HG03045 (cell line): ENCODE measurements around the gene CNTN5.
"Not testable (repeated sequence)": the region's sequence is repeated elsewhere in the genome, so short reads cannot be mapped to it uniquely, and the experiment has no call there.

Experiments used
- ATAC-seq: cut with Tn5 transposase; IDR thresholded peaks from one replicate; pipeline ENCODE4 v1.9.1; 2021; ENCODE audit warnings: mild to moderate bottlenecking, moderate library complexity; ENCODE audit not compliant: unreplicated experiment

Gene CNTN5

DNA sequence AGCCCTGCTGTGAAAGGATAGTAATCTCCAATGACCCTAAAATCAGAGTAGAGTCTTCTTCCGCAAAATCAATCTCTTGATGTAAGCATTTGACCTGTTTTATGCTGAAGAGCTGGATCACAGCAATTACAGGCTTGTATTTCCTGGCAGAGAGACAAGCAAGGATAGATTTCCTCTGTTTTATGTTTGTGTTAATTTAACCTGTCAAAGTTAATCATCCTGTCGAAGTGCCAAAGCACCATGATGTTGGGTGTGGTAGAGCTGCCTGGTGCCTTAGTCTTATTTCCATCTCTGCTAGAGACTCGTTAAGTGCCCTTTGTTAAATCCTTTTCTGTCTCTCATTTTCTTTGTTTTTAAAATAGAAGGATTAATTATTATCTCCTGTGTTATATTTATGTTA, 248.1 kb downstream of the CNTN5 start:
- no peak for ATAC-seq

DNA sequence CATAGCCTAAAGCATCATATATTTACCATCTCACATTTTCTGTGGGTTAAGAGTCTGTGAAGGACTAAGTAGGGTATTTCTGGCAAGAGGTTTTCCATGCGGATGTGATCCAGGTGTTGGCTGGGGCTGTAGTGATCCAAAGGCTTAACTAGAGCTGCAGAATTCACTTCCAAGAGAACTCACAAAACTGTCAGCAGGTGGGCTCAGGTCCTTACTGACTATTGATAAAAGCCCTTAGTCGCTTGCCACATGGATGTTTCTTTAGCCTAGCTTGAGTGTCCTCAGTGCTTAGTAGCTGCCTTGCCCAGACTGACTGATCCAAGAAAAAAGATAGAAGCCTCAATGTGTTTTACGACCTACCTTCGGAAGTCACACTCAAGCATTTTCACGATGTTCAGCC, 250.8 kb downstream of the CNTN5 start:
- no peak for ATAC-seq

DNA sequence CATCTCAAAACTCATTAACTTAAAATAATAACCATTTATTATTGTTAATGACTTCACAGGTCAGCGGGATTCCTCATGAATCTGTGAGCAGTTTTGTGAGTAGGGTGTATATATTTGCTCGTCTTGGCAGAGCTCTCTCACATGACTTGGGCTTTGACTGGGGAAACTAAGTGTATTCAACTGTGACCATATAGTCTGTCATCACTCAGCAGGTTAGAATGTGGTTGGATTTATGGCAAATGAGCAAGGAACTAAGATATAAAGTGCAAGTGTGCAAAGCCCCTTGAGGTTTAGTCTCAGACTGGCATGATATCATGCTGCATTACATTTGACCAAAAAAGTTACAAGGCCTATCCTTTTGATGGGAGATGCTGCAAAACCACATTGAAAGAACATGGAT, 254.8 kb downstream of the CNTN5 start:
- no peak for ATAC-seq

DNA sequence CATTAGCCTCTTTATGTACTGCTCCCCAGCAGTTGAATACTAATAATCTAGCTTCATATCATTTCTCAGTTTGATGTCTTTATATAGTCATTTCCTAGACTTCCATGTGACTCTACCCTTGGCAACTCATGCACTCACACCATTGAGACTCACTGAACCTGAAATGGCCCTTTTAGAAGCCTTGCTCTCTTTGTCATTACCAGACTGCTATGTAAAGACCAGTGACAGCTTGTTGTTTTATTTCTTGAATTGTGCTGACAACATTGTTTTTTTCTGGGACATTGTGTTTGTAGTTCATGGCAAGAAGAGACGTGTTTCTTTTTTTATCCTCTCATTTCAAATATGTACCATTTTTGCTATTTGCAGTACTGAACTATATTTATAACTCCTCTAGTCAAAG, 256.5 kb downstream of the CNTN5 start:
- ATAC-seq, result no peak

- no peak for ATAC-seq
Measured at GRCh38 chr11:99279266-99279665, 258.5 kb downstream of the CNTN5 start.

DNA sequence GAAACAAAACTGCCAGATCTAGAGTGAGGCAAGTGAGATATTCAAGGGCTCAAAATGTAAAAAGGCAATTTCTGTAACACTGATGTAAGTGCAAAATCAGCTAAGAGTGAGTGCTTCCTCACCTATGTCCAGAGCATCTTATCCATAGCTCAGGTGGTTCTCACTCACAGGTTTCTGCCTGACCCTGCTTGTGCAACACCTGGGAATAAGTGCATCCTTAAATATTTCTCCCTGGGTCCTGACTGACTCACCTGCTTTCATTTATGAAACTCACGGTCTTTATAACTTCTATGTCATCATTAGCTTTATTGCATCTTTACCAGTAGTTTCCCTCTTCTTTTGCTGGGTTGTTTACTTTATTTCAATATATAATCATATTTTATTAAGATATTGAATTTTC, 260.6 kb downstream of the CNTN5 start:
- no peak for ATAC-seq

- ATAC-seq, result not testable (repeated sequence)
Measured at GRCh38 chr11:99297925-99298324, 277.2 kb downstream of the CNTN5 start.

DNA sequence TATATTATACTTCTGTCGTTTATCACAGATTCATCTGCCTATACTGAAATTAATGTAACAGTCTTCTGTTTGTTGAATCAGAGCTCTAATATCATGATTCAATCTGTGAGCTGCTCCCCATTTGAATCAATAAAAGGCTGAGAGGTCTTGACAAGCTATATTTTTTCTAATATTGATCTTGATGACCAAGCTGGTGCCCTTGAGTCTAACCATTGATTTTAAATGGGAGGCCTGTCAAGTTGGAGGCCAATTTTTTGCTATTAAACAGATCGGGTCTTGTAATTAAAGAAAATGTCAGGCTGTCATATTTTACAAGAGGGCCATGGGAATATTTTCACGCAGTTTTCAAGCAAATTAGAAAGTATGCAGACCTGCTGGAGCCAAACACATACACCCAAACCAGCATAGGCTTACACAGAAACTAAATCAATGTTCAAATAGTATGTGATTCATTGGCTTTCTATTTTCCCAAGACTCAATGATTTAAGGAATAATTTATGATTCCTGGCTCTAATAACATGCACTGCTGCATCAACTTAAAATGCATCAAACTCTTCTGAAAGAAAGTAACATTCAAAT, 286.9 kb downstream of the CNTN5 start:
- ATAC-seq, result no peak

DNA sequence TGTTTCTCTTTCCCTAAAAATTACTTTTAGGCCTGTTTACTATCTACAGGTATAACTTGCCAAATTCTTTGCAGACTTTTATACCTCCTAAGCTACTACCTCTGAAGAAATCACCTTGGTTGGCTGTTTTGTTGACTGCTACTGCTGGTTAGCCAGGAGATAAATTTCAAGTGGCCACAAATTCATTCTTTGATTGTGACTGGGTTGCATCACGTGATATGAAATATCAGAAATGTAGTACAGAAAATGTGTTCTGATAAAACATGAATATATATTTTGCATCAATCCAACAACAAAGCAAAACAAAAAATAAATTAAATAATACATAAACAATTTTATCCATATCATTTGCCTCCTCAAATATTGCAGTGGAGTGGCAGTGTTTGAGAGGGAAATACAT, 291.1 kb downstream of the CNTN5 start:
- no peak for ATAC-seq

DNA sequence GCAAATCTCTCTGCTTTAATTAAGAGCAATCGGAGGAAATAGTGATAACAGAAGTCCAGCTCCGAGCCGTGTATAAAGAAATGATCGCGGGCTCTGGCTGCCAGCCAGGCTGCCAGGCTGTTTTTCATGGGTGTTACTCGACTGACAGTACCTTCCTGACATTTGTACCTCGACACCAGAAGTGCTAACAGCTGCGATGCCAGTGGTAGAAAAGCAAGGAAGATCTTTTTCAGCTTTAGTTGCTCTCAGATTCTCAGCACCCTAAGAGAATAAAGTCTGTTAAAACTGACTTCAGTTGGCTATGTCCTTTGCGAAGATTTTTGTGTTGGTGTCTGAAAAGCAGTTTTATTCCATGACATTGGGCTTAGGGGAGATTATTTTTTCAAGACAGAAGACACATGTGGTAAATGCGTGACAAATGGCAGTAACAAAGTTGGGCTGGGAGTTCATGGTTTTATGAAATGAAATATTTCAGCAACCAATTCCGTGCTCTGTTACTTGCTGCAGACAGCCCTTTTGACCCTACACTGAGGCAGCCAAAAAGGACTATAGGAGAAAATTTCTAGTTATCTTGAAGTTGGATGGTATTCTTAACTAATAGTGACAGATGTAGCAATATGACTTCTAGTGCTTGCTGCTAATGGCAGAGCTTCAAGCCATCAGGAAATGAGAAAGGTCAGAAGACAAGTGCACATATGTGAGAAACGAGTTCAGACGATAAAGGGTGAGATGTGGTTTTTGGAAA, 296.2 kb downstream of the CNTN5 start:
- ATAC-seq, result no peak

GRCh38 chr11:99320769-99321290, 300.1 kb downstream of the CNTN5 start:
- ATAC-seq, result no peak

DNA sequence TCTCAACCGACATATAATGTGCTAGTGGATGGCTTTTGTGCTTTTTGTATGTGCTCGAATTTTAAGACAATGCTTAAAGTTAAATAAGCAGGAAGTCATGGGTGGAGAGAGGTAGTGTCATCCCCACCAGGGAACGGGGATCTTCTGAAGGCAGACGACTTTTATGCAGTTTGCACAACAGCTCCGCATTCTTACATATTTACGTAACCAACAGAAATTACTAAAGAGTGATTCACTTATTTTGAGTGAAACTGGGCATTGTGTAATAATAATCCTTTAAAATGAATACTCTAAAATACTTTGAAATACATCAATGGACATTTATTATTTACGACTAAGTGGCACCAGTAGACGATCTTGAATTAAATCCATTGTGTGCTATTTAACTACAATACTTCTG, 305.1 kb downstream of the CNTN5 start:
- no peak for ATAC-seq

GRCh38 chr11:99327066-99327465, 306.3 kb downstream of the CNTN5 start:
- ATAC-seq, result no peak

DNA sequence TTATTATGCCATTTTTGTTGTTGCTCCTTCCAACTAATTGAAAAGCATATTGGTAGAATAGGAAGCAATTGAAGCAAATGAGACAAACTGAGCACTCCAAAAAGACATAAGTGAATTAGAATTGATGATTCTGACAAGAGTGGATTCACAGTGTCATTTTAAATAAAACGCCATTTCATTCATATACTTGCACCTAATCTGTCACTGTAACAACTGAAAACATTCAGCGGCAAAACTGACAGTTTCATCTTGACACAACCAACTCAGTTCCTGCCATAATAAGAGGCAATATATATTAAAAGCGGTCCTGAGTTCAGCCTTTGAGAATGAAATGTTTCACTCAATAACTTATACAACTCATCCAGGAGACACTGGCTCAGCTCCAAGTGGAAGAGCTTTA, 306.8 kb downstream of the CNTN5 start:
- ATAC-seq, result no peak

DNA sequence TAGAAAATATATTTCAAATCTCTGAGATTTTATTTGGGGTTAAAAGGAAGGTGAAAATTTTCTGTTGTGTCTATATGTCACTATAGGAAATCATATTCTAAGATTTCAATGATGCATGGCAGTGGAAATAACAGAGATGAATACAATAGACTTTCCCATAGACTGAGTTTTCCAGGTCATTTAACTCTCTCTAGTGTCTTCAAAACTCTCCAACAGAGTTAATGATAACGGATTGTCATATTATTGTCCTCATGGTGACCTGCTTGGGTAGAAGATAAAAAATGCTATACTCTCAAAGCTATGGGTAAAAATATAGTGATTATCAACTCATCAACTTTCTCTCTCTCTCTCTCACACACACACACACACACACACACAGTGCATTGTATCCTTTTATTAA, 312.9 kb downstream of the CNTN5 start:
- no peak for ATAC-seq

DNA sequence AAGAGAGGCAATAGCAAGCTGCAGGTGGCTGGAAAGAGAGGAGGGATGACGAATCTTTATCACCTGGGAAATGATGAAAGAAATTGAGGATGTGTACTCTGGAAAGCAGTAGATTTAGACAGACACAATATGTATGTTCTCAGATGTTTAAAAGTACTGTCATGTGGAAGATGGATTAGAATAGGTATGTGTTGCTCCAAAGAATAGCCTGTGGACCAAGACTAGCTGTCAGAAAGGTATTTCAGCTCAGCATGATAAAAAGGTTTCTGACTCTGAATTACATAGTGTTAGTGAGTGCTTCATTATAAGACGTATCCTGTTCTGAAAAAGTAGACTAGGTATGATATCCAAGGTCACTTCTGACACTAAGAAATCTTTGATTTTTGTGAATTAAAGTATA, 322.4 kb downstream of the CNTN5 start:
- no peak for ATAC-seq

- no peak for ATAC-seq
Measured at GRCh38 chr11:99349151-99349673, 328.5 kb downstream of the CNTN5 start.

DNA sequence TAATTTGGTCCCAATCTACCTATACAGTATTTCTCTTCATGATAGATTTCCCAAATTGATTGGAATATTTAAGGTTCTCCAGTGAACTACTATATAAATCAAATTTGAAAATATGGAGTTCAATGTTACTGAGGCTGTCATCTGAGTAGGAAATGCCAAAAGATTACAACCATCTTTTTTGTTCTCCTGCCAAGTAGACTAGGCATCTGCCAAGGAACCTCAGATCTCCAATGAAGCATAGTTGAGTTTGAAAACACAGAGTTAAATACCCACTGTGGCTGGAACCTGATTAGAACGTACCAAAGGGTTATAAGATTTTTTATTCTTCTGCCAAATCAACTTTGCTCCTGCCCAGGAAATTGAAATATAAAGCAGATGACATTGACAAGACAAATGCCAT, 330.9 kb downstream of the CNTN5 start:
- no peak for ATAC-seq

DNA sequence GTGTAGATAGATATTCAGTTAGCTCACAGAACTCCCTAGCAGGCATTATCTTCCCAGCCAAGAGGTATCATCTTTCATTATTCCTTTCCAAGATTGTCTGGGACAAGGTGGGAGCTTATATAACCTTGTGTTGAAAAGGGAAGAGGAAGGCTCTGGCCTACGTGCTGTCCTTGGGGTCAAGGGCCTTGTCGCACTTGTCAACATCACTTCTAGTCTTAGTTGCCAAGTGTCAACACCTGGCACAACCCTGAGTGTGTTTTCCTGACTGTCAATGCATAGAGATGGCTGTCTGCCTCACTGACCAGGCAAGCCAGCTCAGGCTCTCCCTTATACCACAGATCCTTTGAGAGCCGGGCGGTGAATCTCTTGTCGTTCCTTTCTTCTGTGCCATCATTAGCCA, 331.9 kb downstream of the CNTN5 start:
- ATAC-seq, result no peak

GRCh38 chr11:99366546-99366945, 345.8 kb downstream of the CNTN5 start:
- no peak for ATAC-seq

DNA sequence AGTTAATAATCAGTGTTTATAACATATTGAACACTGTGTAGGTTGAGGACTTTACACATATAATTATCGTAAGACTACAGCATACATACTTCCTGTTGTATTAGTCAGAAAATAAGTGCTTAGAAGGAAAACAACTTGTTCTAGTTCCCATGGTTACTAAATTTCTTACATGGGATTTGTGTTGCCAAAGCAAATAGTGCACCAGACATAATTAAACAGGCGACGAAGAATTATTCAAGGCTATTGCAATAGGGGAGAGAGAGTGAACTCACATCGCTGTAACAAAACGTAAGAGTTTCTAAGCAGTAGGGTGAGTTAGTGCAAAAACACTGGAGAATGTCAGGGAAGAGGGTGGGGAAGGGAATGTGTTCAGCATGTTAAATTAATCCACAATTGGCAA, 347.8 kb downstream of the CNTN5 start:
- ATAC-seq, result no peak

- ATAC-seq, result no peak
Measured at GRCh38 chr11:99370549-99371216, 349.9 kb downstream of the CNTN5 start.
